Heart left ventricle (tissue), 13 donors: ENCODE data around the gene SNX22.

Source experiments
- CTCF ChIP-seq, 12 donors: fragments of 200-600 bp; sonication (generic) in 4 of 12; IDR thresholded peaks; one replicate each; pipeline versions ENCODE4 v1.5.0 to v1.8.0; 2018 to 2022; ENCODE audit warnings: antibody characterized with exemption in 12 of 12, mild to moderate bottlenecking in 5 of 12
- POLR2A ChIP-seq, 2 donors: fragments of 450-650 bp; IDR thresholded peaks; one replicate each; pipeline ENCODE4 v1.6.1; 2017; ENCODE audit warnings: antibody characterized with exemption in 2 of 2, mild to moderate bottlenecking in 2 of 2, moderate library complexity in 2 of 2
- donor health status: ischemic (EF 13 %, LVEDD 7.1; RV severe dilation, severe dysfunction).
- donor health status: DM: no; HTN: yes; CAD: no.
- donor health status: DM: no; HTN: no; CAD: no.
- donor health status: ischemic (EF 25% LVEDD 6.9; RV normal size, moderate dysfunction).
- donor health status: ischemic (EF 25% LVEDD 5.7; RV mildly dilated, moderate dysfunction).
- donor health status: ischemic (EF 35%, LVEDD 5.7; RV mildly dilated, moderate dysfunction).
- donor health status: nonischemic (EF 11% LVEDD 7.7; RV severe dilation, severe dysfunction).
- donor health status: DM: yes; HTN: yes; CAD: no.
- donor health status: PGD.
- donor health status: ischemic (EF 29% LVEDD 5.4; RV normal size, mild dysfunction).
- donor health status: nonischemic (EF 23%, LVEDD 6.1; RV moderate dilation, normal function).

GRCh38 chr15:64131547-64131946 is 20.0 kb upstream of the SNX22 start:
- TF ChIP-seq CTCF (IDR thresholded peaks at IDR 0.05) (no peak), POLR2A (IDR thresholded peaks at IDR 0.05) (no peak)
